HEK293 (cell line): ENCODE results near the gene PAK6.

Source experiments
- ATF2 ChIP-seq: fragments of 450-650 bp; formaldehyde crosslinking; IDR thresholded peaks from 2 replicates; pipeline ENCODE4 v1.5.1; 2016; ENCODE audit warnings: missing biosample characterization, missing genetic modification characterization, low read depth
- GLI4 ChIP-seq: fragments of 450-650 bp; formaldehyde crosslinking; IDR thresholded peaks from 2 replicates; pipeline ENCODE4 v1.5.1; 2016; ENCODE audit warnings: missing biosample characterization, missing genetic modification characterization
- GLIS2 ChIP-seq: fragments of 450-650 bp; formaldehyde crosslinking; IDR thresholded peaks from 2 replicates; pipeline ENCODE4 v1.5.1; 2016; ENCODE audit warnings: missing biosample characterization, missing genetic modification characterization
- MYNN ChIP-seq: fragments of 450-650 bp; formaldehyde crosslinking; IDR thresholded peaks from 2 replicates; pipeline ENCODE4 v1.5.1; 2016; ENCODE audit warnings: missing biosample characterization, missing genetic modification characterization, borderline replicate concordance
- OSR2 ChIP-seq: fragments of 450-650 bp; formaldehyde crosslinking; IDR thresholded peaks from 2 replicates; pipeline ENCODE4 v1.5.1; 2016; ENCODE audit warnings: missing biosample characterization, missing genetic modification characterization
- PRDM10 ChIP-seq: fragments of 450-650 bp; formaldehyde crosslinking; IDR thresholded peaks from 2 replicates; pipeline ENCODE4 v1.5.1; 2016; ENCODE audit warnings: missing biosample characterization, missing genetic modification characterization
- YY2 ChIP-seq: fragments of 450-650 bp; formaldehyde crosslinking; IDR thresholded peaks from 2 replicates; pipeline ENCODE4 v1.5.1; 2016; ENCODE audit warnings: missing biosample characterization, missing genetic modification characterization
- ZBTB1 ChIP-seq: fragments of 450-650 bp; formaldehyde crosslinking; IDR thresholded peaks from 2 replicates; pipeline ENCODE4 v1.5.1; 2016; ENCODE audit warnings: missing biosample characterization, missing genetic modification characterization
- ZBTB20 ChIP-seq: fragments of 450-650 bp; formaldehyde crosslinking; IDR thresholded peaks from 2 replicates; pipeline ENCODE4 v1.5.1; 2016; ENCODE audit warnings: missing biosample characterization, missing genetic modification characterization
- ZBTB21 ChIP-seq: fragments of 450-650 bp; formaldehyde crosslinking; IDR thresholded peaks from 2 replicates; pipeline ENCODE4 v1.5.1; 2017; ENCODE audit warnings: missing biosample characterization, missing genetic modification characterization
- ZBTB44 ChIP-seq: fragments of 450-650 bp; IDR thresholded peaks from 2 replicates; pipeline ENCODE4 v1.5.1; 2018; ENCODE audit warnings: missing biosample characterization, mild to moderate bottlenecking, missing genetic modification characterization
- ZNF202 ChIP-seq: fragments of 450-650 bp; formaldehyde crosslinking; IDR thresholded peaks from 2 replicates; pipeline ENCODE4 v1.5.1; 2016; ENCODE audit warnings: missing biosample characterization, missing genetic modification characterization, borderline replicate concordance
- ZNF341 ChIP-seq: fragments of 450-650 bp; formaldehyde crosslinking; IDR thresholded peaks from 2 replicates; pipeline ENCODE4; 2016; ENCODE audit warnings: low read depth, missing biosample characterization, missing genetic modification characterization
- ZNF362 ChIP-seq: fragments of 450-650 bp; formaldehyde crosslinking; IDR thresholded peaks from 2 replicates; pipeline ENCODE4 v1.5.1; 2016; ENCODE audit warnings: missing biosample characterization, missing genetic modification characterization
- ZNF366 ChIP-seq: fragments of 450-650 bp; formaldehyde crosslinking; conservative IDR thresholded peaks from 2 replicates; pipeline ENCODE4 v1.5.1; 2016; ENCODE audit warnings: missing biosample characterization, missing genetic modification characterization
- ZNF701 ChIP-seq: fragments of 450-650 bp; formaldehyde crosslinking; IDR thresholded peaks from 2 replicates; pipeline ENCODE4 v1.5.1; 2016; ENCODE audit warnings: missing biosample characterization, missing genetic modification characterization
- ZNF704 ChIP-seq: fragments of 450-650 bp; formaldehyde crosslinking; IDR thresholded peaks from 2 replicates; pipeline ENCODE4 v1.5.1; 2016; ENCODE audit warnings: missing biosample characterization, missing genetic modification characterization

Gene PAK6

GRCh38 chr15:40238532-40239403 lies at the start of gene PAK6 (continued):
- TF ChIP-seq ZBTB44 (tag by site-specific recombination) (peak; percentile 14; the same call in 1 of the 2 replicates), ZNF202 (tag by site-specific recombination) (no peak), PRDM10 (tag by site-specific recombination) (0 out of 2 replicates have a peak, but pooled peaks have one; percentile 21), ZBTB1 (no peak), ATF2 (tag by site-specific recombination) (peak; percentile 63; the same call in 1 of the 2 replicates), GLIS2 (tag by site-specific recombination) (0 out of 2 replicates have a peak, but pooled peaks have one; percentile 9), ZNF366 (tag by site-specific recombination) (0 out of 2 replicates have a peak, but pooled peaks have one; percentile 14), ZNF362 (no peak), ZNF341 (tag by site-specific recombination) (0 out of 2 replicates have a peak, but pooled peaks have one; percentile 24), MYNN (tag by site-specific recombination) (peak; percentile 77), ZNF701 (tag by site-specific recombination) (no peak), OSR2 (peak; percentile 70), ZBTB21 (tag by site-specific recombination) (peak; percentile 85), YY2 (no peak), ZNF704 (tag by site-specific recombination) (no peak), ZBTB20 (tag by site-specific recombination) (0 out of 2 replicates have a peak, but pooled peaks have one; percentile 11), GLI4 (tag by site-specific recombination) (no peak)
